T-helper 2 cell (primary cell): Measurements from ENCODE around the gene CRHR2.
"Not testable (repeated sequence)": the region's sequence is repeated elsewhere in the genome, so short reads cannot be mapped to it uniquely, and the experiment has no call there.

ENCODE experiments used
- DNase-seq, 5 experiments: peaks; one replicate each; pipeline versions ENCODE4 v3.0.0 to v3.0.0-alpha.2; 2012 to 2022

CRHR2 gene

GRCh38 chr7:30652132-30652531 is 30.1 kb downstream of the CRHR2 start:
- DNase-seq: no peak

- no peak for DNase-seq
Measured at GRCh38 chr7:30650421-30650808, 31.8 kb downstream of the CRHR2 start.

GRCh38 chr7:30649717-30650420 is 32.4 kb downstream of the CRHR2 start:
- DNase-seq: no peak

- no peak for DNase-seq
Measured at GRCh38 chr7:30648744-30649540, 33.3 kb downstream of the CRHR2 start.

DNA sequence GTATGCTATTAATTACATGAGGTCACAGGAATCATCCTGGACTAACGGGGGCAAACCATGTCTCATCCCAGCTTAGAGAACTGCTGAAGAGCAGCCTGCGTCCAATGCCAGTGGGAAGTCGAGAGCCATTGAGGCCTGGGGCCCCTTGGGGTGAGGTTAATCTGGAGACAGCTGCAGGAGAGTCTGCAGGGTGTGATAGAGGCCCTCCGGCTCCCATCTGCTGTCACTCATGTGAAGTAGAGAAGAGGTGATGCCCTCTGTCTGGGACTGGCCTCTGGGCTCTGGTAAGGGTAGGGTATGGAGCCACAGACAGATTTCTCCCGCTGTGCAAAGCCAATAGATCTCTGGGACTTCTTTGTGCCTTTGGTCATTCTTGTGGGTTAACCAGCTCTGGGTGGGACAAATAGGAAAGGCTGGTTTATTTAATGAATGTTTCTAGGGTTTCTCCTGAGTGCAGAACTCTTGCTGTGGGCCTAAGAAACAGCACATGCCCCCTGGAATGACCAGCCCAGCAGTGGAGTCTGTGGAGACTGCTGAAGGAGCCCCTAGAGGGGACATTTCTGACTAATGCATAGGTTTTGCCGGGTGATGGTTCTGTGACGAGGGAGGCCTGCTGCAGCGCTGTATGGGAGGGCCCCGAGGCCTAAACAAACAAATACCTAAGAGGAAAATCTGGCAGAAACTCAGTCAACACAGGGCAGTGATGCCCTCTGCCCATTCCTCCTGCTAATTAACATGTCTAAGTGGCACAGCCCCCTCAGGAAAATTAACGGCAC is 34.5 kb downstream of the CRHR2 start:
- DNase-seq: no peak

DNA sequence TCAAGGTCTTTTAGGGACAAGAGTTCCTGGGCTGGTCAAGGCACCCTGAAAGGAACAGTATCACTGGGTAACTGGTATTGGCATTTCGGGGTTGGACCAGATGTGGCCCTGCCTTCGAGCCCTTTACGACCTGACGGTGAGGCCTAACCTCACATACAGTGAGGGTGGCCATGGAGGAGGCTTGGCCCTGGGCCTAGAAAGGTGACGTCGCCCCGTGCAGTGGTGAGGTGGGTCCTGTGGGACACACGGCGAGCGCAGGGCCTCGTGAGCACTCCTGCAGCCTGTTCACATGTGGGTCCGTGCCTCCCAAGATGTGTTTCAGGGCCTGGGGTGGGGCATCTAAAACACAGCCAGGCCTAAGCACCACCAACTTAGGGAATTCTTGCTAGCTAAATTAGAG is 36.1 kb downstream of the CRHR2 start:
- DNase-seq: no peak

GRCh38 chr7:30645661-30646060 is 36.6 kb downstream of the CRHR2 start:
- DNase-seq: no peak

- no peak for DNase-seq
Measured at GRCh38 chr7:30644286-30644955, 37.8 kb downstream of the CRHR2 start.

DNA sequence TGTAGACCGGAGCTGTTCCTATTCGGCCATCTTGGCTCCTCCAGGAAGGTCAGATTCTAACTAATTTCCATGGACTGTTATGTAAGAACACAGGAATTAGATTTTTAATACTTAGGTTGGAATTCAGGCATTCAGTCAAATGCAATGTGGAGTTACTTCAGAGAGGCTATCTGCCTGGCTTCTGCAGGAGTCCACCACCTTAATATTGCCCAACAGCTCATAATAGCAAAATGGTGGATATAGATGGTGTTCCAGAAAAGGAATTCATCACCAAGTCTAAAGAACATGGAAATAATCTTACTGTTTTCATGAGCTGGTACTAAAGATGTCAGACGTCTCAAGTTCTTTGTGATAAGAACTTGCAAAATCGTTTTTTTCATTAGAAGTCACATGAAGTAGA is 39.5 kb downstream of the CRHR2 start:
- DNase-seq: no peak

DNA sequence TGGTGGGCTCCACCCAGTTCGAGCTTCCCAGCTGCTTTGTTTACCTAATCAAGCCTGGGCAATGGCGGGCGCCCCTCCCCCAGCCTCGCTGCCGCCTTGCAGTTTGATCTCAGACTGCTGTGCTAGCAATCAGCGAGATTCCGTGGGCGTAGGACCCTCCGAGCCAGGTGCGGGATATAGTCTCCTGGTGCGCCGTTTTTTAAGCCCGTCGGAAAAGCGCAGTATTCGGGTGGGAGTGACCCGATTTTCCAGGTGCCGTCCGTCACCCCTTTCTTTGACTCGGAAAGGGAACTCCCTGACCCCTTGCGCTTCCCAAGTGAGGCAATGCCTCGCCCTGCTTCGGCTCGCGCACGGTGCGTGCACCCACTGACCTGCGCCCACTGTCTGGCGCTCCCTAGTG is 39.9 kb downstream of the CRHR2 start:
- not testable (repeated sequence) for DNase-seq

GRCh38 chr7:30635798-30636197 is 46.5 kb downstream of the CRHR2 start:
- DNase-seq: no peak

DNA sequence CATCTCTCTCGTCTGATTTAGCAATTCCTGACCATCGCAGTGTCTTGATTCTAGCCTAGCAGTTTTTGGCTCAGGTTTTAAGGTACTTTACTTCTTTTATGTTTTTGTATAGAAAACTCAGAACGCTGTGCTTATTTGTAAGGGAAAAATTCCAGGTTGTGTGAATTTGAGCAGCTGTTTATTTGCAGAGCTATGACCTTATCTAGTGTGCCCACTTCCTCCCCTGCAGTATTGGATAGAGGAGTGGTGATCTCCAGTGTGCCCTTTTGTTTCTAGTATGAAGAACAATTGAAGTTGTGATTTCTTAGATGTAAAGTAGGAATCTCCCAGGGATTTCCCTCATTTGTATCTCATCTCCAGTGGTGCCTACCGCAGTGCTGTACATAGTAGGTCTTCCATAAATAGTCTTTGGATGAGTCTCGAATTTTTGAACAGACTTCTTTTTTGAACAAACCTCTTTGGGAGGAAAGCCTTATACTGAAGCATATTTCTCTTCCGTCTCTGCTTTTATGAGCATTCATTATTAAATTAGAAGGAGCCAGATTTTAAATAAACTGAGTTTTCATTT is 47.5 kb downstream of the CRHR2 start:
- DNase-seq: no peak

GRCh38 chr7:30634193-30634626 is 48.0 kb downstream of the CRHR2 start:
- DNase-seq: no peak

GRCh38 chr7:30633223-30633622 is 49.0 kb downstream of the CRHR2 start:
- no peak for DNase-seq

GRCh38 chr7:30630986-30631385 is 51.3 kb downstream of the CRHR2 start:
- no peak for DNase-seq

DNA sequence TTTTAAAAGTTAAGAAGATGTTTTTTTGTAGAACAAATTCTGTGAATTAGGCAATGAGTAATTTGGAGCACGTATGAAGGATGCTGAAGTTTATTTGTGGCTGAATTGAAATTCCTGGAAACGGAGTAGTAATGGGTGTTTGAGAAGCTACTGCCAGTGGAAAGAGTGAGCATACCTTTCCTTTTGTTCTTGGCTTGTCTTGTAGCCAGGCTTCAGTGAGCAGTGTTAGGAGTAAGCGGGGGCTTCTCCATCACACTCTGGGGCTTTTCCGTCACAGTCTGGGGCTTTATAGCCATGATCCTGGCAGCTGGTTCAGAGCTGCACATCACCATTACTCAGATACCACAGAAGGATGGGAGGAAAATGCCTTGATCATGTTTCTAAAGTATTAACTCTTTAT is 55.2 kb downstream of the CRHR2 start:
- peak in 1 of 5 experiments; percentile 50 for DNase-seq

DNA sequence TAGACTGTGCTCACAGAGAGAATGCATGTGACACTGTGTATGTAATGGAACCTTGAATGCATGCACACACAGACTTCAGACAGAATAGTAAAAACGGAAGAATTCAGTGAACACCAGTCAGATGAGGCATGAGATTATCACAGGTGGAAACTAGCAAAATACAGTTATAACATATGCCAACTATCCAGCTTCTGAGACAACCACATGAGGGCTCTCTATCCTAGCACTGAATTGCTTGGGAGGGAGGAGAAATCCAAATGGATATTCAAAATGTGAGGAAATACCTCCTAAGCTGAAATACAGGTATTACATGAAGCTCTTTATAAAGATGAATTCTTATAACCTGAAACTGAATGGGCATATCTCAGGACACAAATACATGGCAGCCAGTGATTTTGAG is 57.0 kb downstream of the CRHR2 start:
- peak in 1 of 5 experiments; percentile 15 for DNase-seq

- no peak for DNase-seq
Measured at GRCh38 chr7:30618961-30619360, 63.3 kb downstream of the CRHR2 start.

GRCh38 chr7:30618080-30618676 is 64.1 kb downstream of the CRHR2 start:
- no peak for DNase-seq

GRCh38 chr7:30617359-30617758 is 64.9 kb downstream of the CRHR2 start:
- no peak for DNase-seq

- DNase-seq: no peak
Measured at GRCh38 chr7:30616318-30616717, 65.9 kb downstream of the CRHR2 start.
